OCI-LY7 (cell line): ENCODE measurements around the gene DENND2A. TPM values are rescaled to one million over a fixed set of nuclear protein-coding genes. Genes with fewer than 3 reads are reported as not detected.

Experiments
- BruUV-seq: library from RNA; stranded (reverse); fragments of 400-500 nt; replicated peaks from 2 replicates; lab custom pipeline; 2021; lab: Mats Ljungman, UMichigan
- CTCF ChIA-PET: fragments of 300-600 bp; sonication (Branson Sonifier 250); formaldehyde crosslinking; loops from one replicate; lab custom pipeline; 2022; ENCODE audit warnings: antibody characterized with exemption; ENCODE audit not compliant: unreplicated experiment; lab: Charles Lee
- POLR2A ChIA-PET: fragments of 300-600 bp; sonication (Branson Sonifier 250); formaldehyde crosslinking; loops from one replicate; lab custom pipeline; 2022; ENCODE audit warnings: antibody characterized with exemption; lab: Charles Lee
- DNase-seq: peaks from one replicate; pipeline ENCODE4 v3.0.0-alpha.2; 2015; ENCODE audit warnings: low spot score
- H2AFZ ChIP-seq: fragments of 200-600 bp; sonication (generic), shearing (Covaris generic); 2 replicates; pipeline ENCODE4 v1.6.1; 2014; ENCODE audit warnings: mild to moderate bottlenecking, antibody characterized with exemption, low read length, moderate library complexity
- H3K27ac ChIP-seq: fragments of 200-600 bp; sonication (generic); 2 replicates; pipeline ENCODE4 v1.5.1; 2014; ENCODE audit warnings: mixed run types, low read depth, mild to moderate bottlenecking, moderate library complexity, low read length, inconsistent platforms; ENCODE audit not compliant: poor library complexity, severe bottlenecking
- H3K36me3 ChIP-seq: fragments of 200-600 bp; sonication (generic); 2 replicates; pipeline ENCODE4 v1.6.1; 2014; ENCODE audit warnings: mild to moderate bottlenecking, antibody characterized with exemption, low read length, moderate library complexity, mixed read lengths; ENCODE audit not compliant: insufficient read depth
- H3K4me1 ChIP-seq: fragments of 200-600 bp; sonication (generic); 2 replicates; pipeline ENCODE4 v1.5.1; 2014; ENCODE audit warnings: mild to moderate bottlenecking, low read length; ENCODE audit not compliant: insufficient read depth, poor library complexity, severe bottlenecking
- H3K4me2 ChIP-seq: fragments of 200-600 bp; sonication (generic); 2 replicates; pipeline ENCODE4 v1.6.1; 2014; ENCODE audit warnings: mild to moderate bottlenecking, low read length
- H3K4me3 ChIP-seq: fragments of 200-600 bp; sonication (generic); 2 replicates; pipeline ENCODE4 v1.5.1; 2014; ENCODE audit warnings: mild to moderate bottlenecking, low read depth, low read length; ENCODE audit not compliant: poor library complexity, severe bottlenecking
- H3K79me2 ChIP-seq: fragments of 200-600 bp; sonication (generic); 2 replicates; pipeline ENCODE4 v1.6.1; 2016; ENCODE audit warnings: low read depth, mild to moderate bottlenecking, low read length, moderate library complexity, mixed read lengths; ENCODE audit not compliant: insufficient read depth
- H3K9me2 ChIP-seq: fragments of 200-600 bp; sonication (generic); 2 replicates; pipeline ENCODE4 v1.6.1; 2016; ENCODE audit warnings: mild to moderate bottlenecking, low read length, mixed read lengths; ENCODE audit not compliant: insufficient read depth
- H3K9me3 ChIP-seq: fragments of 200-600 bp; sonication (generic); 2 replicates; pipeline ENCODE4 v1.6.1; 2014; ENCODE audit warnings: mild to moderate bottlenecking, mixed run types, low read length, mixed read lengths
- H4K20me1 ChIP-seq: fragments of 200-600 bp; sonication (generic); 2 replicates; pipeline ENCODE4 v1.6.1; 2014; ENCODE audit warnings: mild to moderate bottlenecking, antibody characterized with exemption, low read length, moderate library complexity, mixed read lengths; ENCODE audit not compliant: insufficient read depth
- EZH2phosphoT487 ChIP-seq: fragments of 200-600 bp; sonication (generic); IDR thresholded peaks from 2 replicates; pipeline ENCODE4 v1.6.1; 2018; ENCODE audit warnings: low read depth, borderline replicate concordance, mild to moderate bottlenecking, mixed run types, antibody characterized with exemption, low read length, moderate library complexity, mixed read lengths
- intact Hi-C: fragments of 100-400 bp; cut with micrococcal nuclease; formaldehyde crosslinking; loops from one replicate; pipeline ENCODE4 v1.10.0; 2022; ENCODE audit not compliant: unreplicated experiment
- total RNA-seq, 2 experiments: library from RNA; depleted of rRNA in 1 of 2; stranded (reverse); fragments of >200 nt in 1 of 2; shearing (Covaris generic) in 1 of 2; gene quantifications; 2 replicates each; pipeline ENCODE4 v1.2.3, GENCODE V29; 2014 to 2022
- TF ChIP-seq, protein P1 (sequence below): fragments of 200-600 bp; sonication (generic); conservative IDR thresholded peaks from 2 replicates; pipeline ENCODE4 v1.5.1; 2014; ENCODE audit warnings: mild to moderate bottlenecking, antibody characterized with exemption, low read length, moderate library complexity, mixed read lengths

The DENND2A gene
- total RNA-seq, 2 experiments from 2014 or later = 0.13 to 0.35 TPM

DNA sequence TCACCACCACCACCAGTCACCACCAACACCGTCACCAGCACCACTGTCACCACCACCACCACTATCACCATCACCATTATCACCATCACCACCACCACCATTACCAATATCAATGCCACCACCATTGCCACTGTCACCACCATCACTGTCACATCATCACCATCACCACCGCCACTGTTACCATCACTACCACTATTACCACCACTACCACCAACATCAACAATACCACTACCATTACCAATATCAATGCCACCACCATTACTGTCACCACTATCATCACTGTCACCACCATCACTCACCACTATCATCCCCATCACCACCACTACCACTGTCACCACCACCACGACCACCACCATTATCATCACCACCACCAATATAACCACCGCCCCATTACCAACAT lies 14.0 kb upstream of the DENND2A start:
- Histone ChIP-seq H3K9me3 (no peaks in the 10 kb centered on the region), H3K9me2 (no peaks in the 10 kb centered on the region), H3K4me2 (no peak overlapping the region), H3K4me3 (no peak overlapping the region), H3K27ac (no peak overlapping the region), H3K79me2 (no peaks in the 10 kb centered on the region), H2AFZ (no peak overlapping the region), H4K20me1 (no peaks in the 10 kb centered on the region), H3K36me3 (no peaks in the 10 kb centered on the region), H3K4me1 (peaks cover 9% of the 10 kb centered on the region)
- TF ChIP-seq, protein P1, sequence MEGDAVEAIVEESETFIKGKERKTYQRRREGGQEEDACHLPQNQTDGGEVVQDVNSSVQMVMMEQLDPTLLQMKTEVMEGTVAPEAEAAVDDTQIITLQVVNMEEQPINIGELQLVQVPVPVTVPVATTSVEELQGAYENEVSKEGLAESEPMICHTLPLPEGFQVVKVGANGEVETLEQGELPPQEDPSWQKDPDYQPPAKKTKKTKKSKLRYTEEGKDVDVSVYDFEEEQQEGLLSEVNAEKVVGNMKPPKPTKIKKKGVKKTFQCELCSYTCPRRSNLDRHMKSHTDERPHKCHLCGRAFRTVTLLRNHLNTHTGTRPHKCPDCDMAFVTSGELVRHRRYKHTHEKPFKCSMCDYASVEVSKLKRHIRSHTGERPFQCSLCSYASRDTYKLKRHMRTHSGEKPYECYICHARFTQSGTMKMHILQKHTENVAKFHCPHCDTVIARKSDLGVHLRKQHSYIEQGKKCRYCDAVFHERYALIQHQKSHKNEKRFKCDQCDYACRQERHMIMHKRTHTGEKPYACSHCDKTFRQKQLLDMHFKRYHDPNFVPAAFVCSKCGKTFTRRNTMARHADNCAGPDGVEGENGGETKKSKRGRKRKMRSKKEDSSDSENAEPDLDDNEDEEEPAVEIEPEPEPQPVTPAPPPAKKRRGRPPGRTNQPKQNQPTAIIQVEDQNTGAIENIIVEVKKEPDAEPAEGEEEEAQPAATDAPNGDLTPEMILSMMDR = no peak
- no peak for TF ChIP-seq EZH2phosphoT487
- no peak for DNase-seq
- intact Hi-C loops = no loop called here
- ChIA-PET POLR2A (no interaction called here), CTCF (no interaction called here)
- BruUV-seq = no TSS peak

DNA sequence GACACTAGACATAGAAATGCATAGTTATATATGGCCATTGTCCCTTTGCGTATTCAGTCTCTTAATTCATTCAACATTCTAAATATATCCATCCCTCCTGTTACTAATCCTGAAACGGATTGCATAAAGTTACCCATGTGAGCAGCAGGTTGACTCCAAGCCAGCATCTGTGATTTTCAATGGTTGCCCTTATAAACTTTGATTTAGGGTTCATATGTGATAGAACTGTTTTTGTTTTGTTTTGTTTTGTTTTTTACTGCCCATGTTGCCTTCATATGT lies 13.4 kb upstream of the DENND2A start:
- intact Hi-C loops = no loop called here
- TF ChIP-seq EZH2phosphoT487 = no peak
- TF ChIP-seq, protein P1 = no peak
- no peak overlapping the region for H3K27ac ChIP-seq
- ChIA-PET CTCF (no interaction called here), POLR2A (no interaction called here)
- H3K4me2 ChIP-seq = no peak overlapping the region
- no TSS peak for BruUV-seq
- DNase-seq = no peak
- no peaks in the 10 kb centered on the region for H3K9me3 ChIP-seq
- no peaks in the 10 kb centered on the region for H3K79me2 ChIP-seq
- H3K4me3 ChIP-seq = no peak overlapping the region
- H4K20me1 ChIP-seq = no peaks in the 10 kb centered on the region
- peaks cover 9% of the 10 kb centered on the region for H3K4me1 ChIP-seq
- no peak overlapping the region for H2AFZ ChIP-seq
- H3K36me3 ChIP-seq = no peaks in the 10 kb centered on the region
- H3K9me2 ChIP-seq = no peaks in the 10 kb centered on the region

- H3K9me2 ChIP-seq = no peaks in the 10 kb centered on the region
- CTCF ChIA-PET = no interaction called here
- peak; percentile 59 for DNase-seq
- no peak overlapping the region for H3K4me3 ChIP-seq
- H3K27ac ChIP-seq = no peak overlapping the region
- H2AFZ ChIP-seq = no peak overlapping the region
- H3K4me2 ChIP-seq = no peak overlapping the region
- H3K9me3 ChIP-seq = no peaks in the 10 kb centered on the region
- H3K4me1 ChIP-seq = peaks cover 9% of the 10 kb centered on the region
- no TSS peak for BruUV-seq
- POLR2A ChIA-PET = interaction anchor here (0.7 kb wide), 1 partner anchor 917 kb away, joined by 3 read pairs; no protein-coding TSS in a partner anchor
- TF ChIP-seq, protein P1 = peak; percentile 95
- no peak for TF ChIP-seq EZH2phosphoT487
- no peaks in the 10 kb centered on the region for H3K79me2 ChIP-seq
- H3K36me3 ChIP-seq = no peaks in the 10 kb centered on the region
- intact Hi-C loops = loop anchor here (1.0 to 2.0 kb wide), 2 partner anchors 135 to 175 kb away; partner anchors contain the start of gene MKRN1
- no peaks in the 10 kb centered on the region for H4K20me1 ChIP-seq
Observed at GRCh38 chr7:140653319-140654108, 12.9 kb upstream of the DENND2A start.
